MM.1S (cell line): ENCODE data around the gene ME2.

Source experiments
- DNase-seq: peaks from one replicate; pipeline ENCODE4 v3.0.0-alpha.2; 2015
- H2AFZ ChIP-seq: fragments of 300-600 bp; sonication (generic); 2 replicates; pipeline ENCODE4 v1.6.0; 2016; ENCODE audit warnings: antibody characterized with exemption, low read length
- H3F3A ChIP-seq: fragments of 300-600 bp; sonication (generic); 2 replicates; pipeline ENCODE4 v1.6.1; 2016; ENCODE audit warnings: mild to moderate bottlenecking, antibody characterized with exemption, low read length, moderate library complexity, mixed read lengths; ENCODE audit not compliant: insufficient read depth
- H3K27ac ChIP-seq: fragments of 300-600 bp; sonication (generic); 2 replicates; pipeline ENCODE4 v1.5.1; 2016; ENCODE audit warnings: mild to moderate bottlenecking, low read length
- H3K27me3 ChIP-seq: fragments of 300-600 bp; sonication (generic); replicated peaks from 2 replicates; pipeline ENCODE4 v1.6.0; 2016; ENCODE audit warnings: low read length; ENCODE audit not compliant: insufficient read depth
- H3K36me3 ChIP-seq: fragments of 300-600 bp; sonication (generic); replicated peaks from 2 replicates; pipeline ENCODE4 v1.6.1; 2016; ENCODE audit warnings: mild to moderate bottlenecking, low read length, mixed read lengths; ENCODE audit not compliant: insufficient read depth
- H3K4me1 ChIP-seq: fragments of 300-600 bp; sonication (generic); 2 replicates; pipeline ENCODE4 v1.6.1; 2016; ENCODE audit warnings: low read length, mixed read lengths
- H3K4me2 ChIP-seq: fragments of 300-600 bp; sonication (generic); 2 replicates; pipeline ENCODE4 v1.6.0; 2016; ENCODE audit warnings: low read depth, low read length
- H3K4me3 ChIP-seq: fragments of 300-600 bp; sonication (generic); 2 replicates; pipeline ENCODE4 v1.5.1; 2016; ENCODE audit warnings: low read length, mixed read lengths
- H3K79me2 ChIP-seq: fragments of 300-600 bp; sonication (generic); 2 replicates; pipeline ENCODE4 v1.6.1; 2016; ENCODE audit warnings: mixed run types, low read length, mixed read lengths
- H3K9ac ChIP-seq: fragments of 300-600 bp; sonication (generic); 2 replicates; pipeline ENCODE4 v1.6.1; 2016; ENCODE audit warnings: low read length, mixed read lengths
- H3K9me2 ChIP-seq: fragments of 300-600 bp; sonication (generic); replicated peaks from 2 replicates; pipeline ENCODE4 v1.6.1; 2016; ENCODE audit warnings: mild to moderate bottlenecking, low read length, mixed read lengths; ENCODE audit not compliant: insufficient read depth
- H3K9me3 ChIP-seq: fragments of 300-600 bp; sonication (generic); replicated peaks from 2 replicates; pipeline ENCODE4 v1.6.1; 2016; ENCODE audit warnings: mild to moderate bottlenecking, low read length, mixed read lengths; ENCODE audit not compliant: insufficient read depth
- H4K20me1 ChIP-seq: fragments of 300-600 bp; sonication (generic); 2 replicates; pipeline ENCODE4 v1.6.1; 2016; ENCODE audit warnings: mild to moderate bottlenecking, low read length, moderate library complexity, mixed read lengths; ENCODE audit not compliant: insufficient read depth
- CTCF ChIP-seq: fragments of 300-600 bp; sonication (generic); IDR thresholded peaks from 2 replicates; pipeline ENCODE4 v1.5.1; 2016; ENCODE audit warnings: antibody characterized with exemption, low read length, mixed read lengths
- EZH2 ChIP-seq: fragments of 300-600 bp; sonication (generic); optimal IDR thresholded peaks from 2 replicates; pipeline ENCODE3; 2017; ENCODE audit warnings: low read depth, mild to moderate bottlenecking, antibody characterized with exemption, low read length, mixed read lengths
- EZH2phosphoT487 ChIP-seq: fragments of 300-600 bp; sonication (generic); IDR thresholded peaks from 2 replicates; pipeline ENCODE4 v1.6.1; 2018; ENCODE audit warnings: antibody characterized with exemption, low read length

Gene ME2

GRCh38 chr18:50933684-50934083 lies 54.8 kb downstream of the ME2 start:
- H3K9me3 ChIP-seq: no peaks in the 10 kb centered on the region
- H3K4me2 ChIP-seq: no peak overlapping the region
- H3K9me2 ChIP-seq: no peaks in the 10 kb centered on the region
- no peak overlapping the region for H2AFZ ChIP-seq
- H4K20me1 ChIP-seq: no peaks in the 10 kb centered on the region
- H3F3A ChIP-seq: 0 out of 2 replicates have a peak, but pooled peaks cover 2% of the 10 kb centered on the region
- H3K9ac ChIP-seq: no peak overlapping the region
- no peak for TF ChIP-seq EZH2
- no peak for TF ChIP-seq CTCF
- no peak for TF ChIP-seq EZH2phosphoT487
- no peaks in the 10 kb centered on the region for H3K4me1 ChIP-seq
- peaks cover 3% of the 10 kb centered on the region; the same call in 1 of the 2 replicates for H3K36me3 ChIP-seq
- no peaks in the 10 kb centered on the region for H3K79me2 ChIP-seq
- H3K27ac ChIP-seq: no peak overlapping the region
- H3K27me3 ChIP-seq: no peaks in the 10 kb centered on the region
- H3K4me3 ChIP-seq: no peak overlapping the region
- no peak for DNase-seq

- Histone ChIP-seq H3K27me3 (no peaks in the 10 kb centered on the region), H3F3A (0 out of 2 replicates have a peak, but pooled peaks cover 2% of the 10 kb centered on the region), H4K20me1 (no peaks in the 10 kb centered on the region), H3K79me2 (no peaks in the 10 kb centered on the region), H3K9ac (no peak overlapping the region), H3K36me3 (peaks cover 3% of the 10 kb centered on the region; the same call in 1 of the 2 replicates), H3K27ac (no peak overlapping the region), H3K4me1 (no peaks in the 10 kb centered on the region), H2AFZ (no peak overlapping the region), H3K9me3 (no peaks in the 10 kb centered on the region), H3K4me2 (no peak overlapping the region), H3K4me3 (no peak overlapping the region), H3K9me2 (no peaks in the 10 kb centered on the region)
- no peak for TF ChIP-seq EZH2phosphoT487
- no peak for TF ChIP-seq CTCF
- DNase-seq: no peak
Measured at GRCh38 chr18:50934545-50935211, 55.8 kb downstream of the ME2 start.

- Histone ChIP-seq H3K4me3 (no peak overlapping the region), H3K4me2 (no peak overlapping the region), H3K9ac (no peak overlapping the region), H3K79me2 (no peaks in the 10 kb centered on the region), H3K27ac (no peak overlapping the region), H3K4me1 (no peaks in the 10 kb centered on the region), H3K9me2 (no peaks in the 10 kb centered on the region), H3K36me3 (peaks cover 10% of the 10 kb centered on the region), H3F3A (0 out of 2 replicates have a peak, but pooled peaks cover 2% of the 10 kb centered on the region), H4K20me1 (no peaks in the 10 kb centered on the region), H3K27me3 (no peaks in the 10 kb centered on the region), H2AFZ (no peak overlapping the region), H3K9me3 (no peaks in the 10 kb centered on the region)
- no peak for TF ChIP-seq EZH2
- no peak for TF ChIP-seq EZH2phosphoT487
- no peak for TF ChIP-seq CTCF
- DNase-seq: no peak
Measured at GRCh38 chr18:50935493-50936191, 56.7 kb downstream of the ME2 start.
